Keratinocyte (primary cell): Measurements from ENCODE around the gene MEIS2. TPM values are rescaled to one million over a fixed set of nuclear protein-coding genes. Genes with fewer than 3 reads are reported as not detected.

Experiments used
- DNase-seq: peaks from one replicate; pipeline ENCODE4 v3.0.0-alpha.2; 2011; ENCODE audit warnings: low read depth, missing footprints, low spot score
- FAIRE-seq: peaks from 2 replicates; lab custom pipeline; 2011; peaks lifted over from hg19 to GRCh38; lab: Jason Lieb, UNC
- H2AFZ ChIP-seq: 2 replicates; pipeline ENCODE4 v1.6.0; 2012; ENCODE audit warnings: low read length, control low read depth, inconsistent platforms; ENCODE audit not compliant: control insufficient read depth
- H3K27ac ChIP-seq: 2 replicates; pipeline ENCODE4 v1.5.1; 2011; ENCODE audit warnings: low read length; ENCODE audit not compliant: control insufficient read depth, insufficient read depth
- H3K27me3 ChIP-seq: 3 replicates; pipeline ENCODE4 v1.6.0; 2011; ENCODE audit warnings: low read length; ENCODE audit not compliant: control insufficient read depth, insufficient read depth; ENCODE audit errors: extremely low read depth
- H3K36me3 ChIP-seq, 2 experiments: 2 replicates in 1 of 2; 3 replicates in 1 of 2; pipeline ENCODE4 v1.5.1; 2011; ENCODE audit warnings: low read length in 2 of 2, mild to moderate bottlenecking in 1 of 2; ENCODE audit not compliant: control insufficient read depth in 2 of 2, insufficient read depth in 2 of 2; ENCODE audit errors: extremely low read depth in 1 of 2
- H3K4me1 ChIP-seq: 3 replicates; pipeline ENCODE4 v1.5.1; 2011; ENCODE audit warnings: low read length; ENCODE audit not compliant: control insufficient read depth, insufficient read depth; ENCODE audit errors: extremely low read depth
- H3K4me2 ChIP-seq: 3 replicates; pipeline ENCODE4 v1.6.0; 2011; ENCODE audit warnings: low read depth, low read length; ENCODE audit not compliant: control insufficient read depth, insufficient read depth; ENCODE audit errors: extremely low read depth
- H3K4me3 ChIP-seq, 3 experiments: fragments of 200-600 bp in 1 of 3; sonication (generic) in 1 of 3; 2 replicates in 2 of 3; 3 replicates in 1 of 3; pipeline ENCODE4 v1.5.1; 2011 to 2016; ENCODE audit warnings: low read length in 3 of 3, mild to moderate bottlenecking in 3 of 3, control low read depth in 2 of 3, inconsistent platforms in 1 of 3, low read depth in 1 of 3, mixed read lengths in 1 of 3, mixed run types in 1 of 3, moderate library complexity in 1 of 3; ENCODE audit not compliant: control insufficient read depth in 2 of 3, insufficient read depth in 2 of 3; ENCODE audit errors: extremely low read depth in 1 of 3
- H3K79me2 ChIP-seq: 2 replicates; pipeline ENCODE4 v1.6.0; 2012; ENCODE audit warnings: low read length; ENCODE audit not compliant: control insufficient read depth, insufficient read depth
- H3K9ac ChIP-seq: 3 replicates; pipeline ENCODE4 v1.6.0; 2011; ENCODE audit warnings: low read length; ENCODE audit not compliant: control insufficient read depth, insufficient read depth; ENCODE audit errors: extremely low read depth
- H3K9me1 ChIP-seq: 3 replicates; pipeline ENCODE4 v1.6.0; 2011; ENCODE audit warnings: low read length; ENCODE audit not compliant: control insufficient read depth, insufficient read depth; ENCODE audit errors: extremely low read depth
- H3K9me3 ChIP-seq: 2 replicates; pipeline ENCODE4 v1.5.1; 2012; ENCODE audit warnings: low read depth, low read length; ENCODE audit not compliant: control insufficient read depth
- H4K20me1 ChIP-seq: 3 replicates; pipeline ENCODE4 v1.6.0; 2011; ENCODE audit warnings: low read length; ENCODE audit not compliant: control insufficient read depth, insufficient read depth; ENCODE audit errors: extremely low read depth
- EZH2 ChIP-seq: IDR thresholded peaks from one replicate; pipeline ENCODE4 v1.6.1; 2012; ENCODE audit warnings: inconsistent platforms, mild to moderate bottlenecking, low read length, moderate library complexity
- dilution Hi-C: fragments of 300-500 bp; cut with MboI; formaldehyde crosslinking; loops from one replicate; pipeline ENCODE4 v1.7.0; 2020; ENCODE audit warnings: low sequenced_read_pairs; ENCODE audit not compliant: extremely low pct_ligation_motif_present
- polyA plus RNA-seq, 5 experiments: library from polyadenylated mRNA; depleted of rRNA in 3 of 5; stranded (reverse) in 3 of 5; stranded (forward) in 1 of 5; unstranded in 1 of 5; fragments of >200 nt; gene quantifications; 1 replicate in 1 of 5; 2 replicates in 3 of 5; 3 replicates in 1 of 5; pipeline versions ENCODE4 v1.2.1 to v1.2.3, GENCODE V29; 2011 to 2012; ENCODE audit warnings: missing spikeins in 2 of 5, low read depth in 1 of 5, low replicate concordance in 1 of 5
- TF ChIP-seq, protein P1 (sequence below), 3 experiments: IDR thresholded peaks in 1 of 3; conservative IDR thresholded peaks in 1 of 3; optimal IDR thresholded peaks in 1 of 3; 2 replicates in 2 of 3; 3 replicates in 1 of 3; pipeline versions ENCODE3 to v1.5.1; 2011; ENCODE audit warnings: low read length in 3 of 3, mild to moderate bottlenecking in 3 of 3, moderate library complexity in 2 of 3, control low read depth in 1 of 3, inconsistent platforms in 1 of 3; ENCODE audit not compliant: insufficient read depth in 2 of 3; ENCODE audit errors: extremely low read depth in 1 of 3

MEIS2 gene
- polyA plus RNA-seq, 1 donor (not counting 4 experiments of a cell fraction or from before 2014, with no cell fraction given), result 11.4 TPM

DNA sequence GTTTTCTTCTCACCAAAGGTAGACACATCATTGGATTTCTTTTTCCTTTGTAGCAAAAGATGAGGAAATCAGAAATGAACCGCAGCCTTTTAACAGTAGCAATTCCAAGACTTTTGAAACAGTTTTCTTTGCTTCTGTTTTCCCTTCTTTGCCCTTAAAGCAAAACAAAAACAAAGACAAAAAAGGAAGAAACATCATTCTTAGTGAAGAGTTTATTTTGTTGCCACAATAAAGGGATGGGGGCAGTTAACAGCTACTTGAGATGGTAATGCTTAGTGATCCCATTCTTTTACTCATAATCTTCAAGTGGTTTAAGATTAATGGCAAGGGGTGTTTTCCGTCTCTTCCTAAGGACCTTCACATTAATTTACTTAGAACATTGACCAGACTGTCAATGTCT is 218.8 kb downstream of the MEIS2 start:
- Histone ChIP-seq H3K27me3 (peaks cover 63% of the 10 kb centered on the region), H3K79me2 (no peaks in the 10 kb centered on the region), H3K36me3 (no peaks in the 10 kb centered on the region), H3K9me1 (no peaks in the 10 kb centered on the region), H4K20me1 (no peaks in the 10 kb centered on the region), H2AFZ (no peak overlapping the region), H3K27ac (no peak overlapping the region), H3K4me2 (no peak overlapping the region), H3K9ac (no peak overlapping the region), H3K4me1 (peaks cover 6% of the 10 kb centered on the region), H3K4me3 (no peak overlapping the region), H3K9me3 (no peaks in the 10 kb centered on the region)
- dilution Hi-C loops, result no loop called here
- no peak for DNase-seq
- FAIRE-seq, result no peak
- TF ChIP-seq, protein P1, sequence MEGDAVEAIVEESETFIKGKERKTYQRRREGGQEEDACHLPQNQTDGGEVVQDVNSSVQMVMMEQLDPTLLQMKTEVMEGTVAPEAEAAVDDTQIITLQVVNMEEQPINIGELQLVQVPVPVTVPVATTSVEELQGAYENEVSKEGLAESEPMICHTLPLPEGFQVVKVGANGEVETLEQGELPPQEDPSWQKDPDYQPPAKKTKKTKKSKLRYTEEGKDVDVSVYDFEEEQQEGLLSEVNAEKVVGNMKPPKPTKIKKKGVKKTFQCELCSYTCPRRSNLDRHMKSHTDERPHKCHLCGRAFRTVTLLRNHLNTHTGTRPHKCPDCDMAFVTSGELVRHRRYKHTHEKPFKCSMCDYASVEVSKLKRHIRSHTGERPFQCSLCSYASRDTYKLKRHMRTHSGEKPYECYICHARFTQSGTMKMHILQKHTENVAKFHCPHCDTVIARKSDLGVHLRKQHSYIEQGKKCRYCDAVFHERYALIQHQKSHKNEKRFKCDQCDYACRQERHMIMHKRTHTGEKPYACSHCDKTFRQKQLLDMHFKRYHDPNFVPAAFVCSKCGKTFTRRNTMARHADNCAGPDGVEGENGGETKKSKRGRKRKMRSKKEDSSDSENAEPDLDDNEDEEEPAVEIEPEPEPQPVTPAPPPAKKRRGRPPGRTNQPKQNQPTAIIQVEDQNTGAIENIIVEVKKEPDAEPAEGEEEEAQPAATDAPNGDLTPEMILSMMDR (optimal IDR thresholded peaks at IDR 0.05 in 1 of 3, IDR thresholded peaks at IDR 0.05 in 1 of 3, conservative IDR thresholded peaks at IDR 0.05 in 1 of 3; ENCODE audit: extremely low read depth in 1 of 3, insufficient read depth in 2 of 3, low read length in 3 of 3), result no peak
- TF ChIP-seq EZH2, result no peak

DNA sequence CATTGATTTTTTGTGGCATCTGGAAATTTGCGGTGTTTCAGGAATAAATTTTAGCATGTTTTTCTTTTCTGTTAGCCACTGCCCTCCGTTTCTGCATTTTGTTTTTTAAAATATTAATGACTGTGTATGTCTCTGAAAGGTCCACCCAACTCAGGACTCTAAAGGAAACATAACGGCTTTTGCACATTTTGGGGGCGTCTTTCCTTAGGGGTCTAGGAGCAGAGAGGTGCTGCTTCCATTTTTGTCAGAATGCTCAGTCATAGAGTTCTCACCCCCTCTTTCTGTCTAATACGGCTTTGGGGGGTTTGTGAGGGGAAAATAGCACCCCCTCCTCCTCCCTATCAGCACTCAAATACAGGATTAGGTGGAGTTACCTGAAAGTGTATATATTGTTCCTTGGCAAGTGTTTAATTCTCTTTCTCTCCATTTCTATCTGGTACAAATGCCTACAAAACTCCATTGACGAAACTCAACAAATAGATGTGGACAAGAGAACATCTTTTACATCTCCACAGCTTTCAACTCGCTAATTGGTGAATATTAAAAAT is 219.4 kb downstream of the MEIS2 start:
- Histone ChIP-seq H3K36me3 (no peaks in the 10 kb centered on the region), H3K4me2 (no peak overlapping the region), H3K4me1 (peaks cover 6% of the 10 kb centered on the region), H3K79me2 (no peaks in the 10 kb centered on the region), H3K4me3 (no peak overlapping the region), H3K27me3 (peaks cover 59% of the 10 kb centered on the region), H4K20me1 (no peaks in the 10 kb centered on the region), H2AFZ (no peak overlapping the region), H3K27ac (no peak overlapping the region), H3K9ac (no peak overlapping the region), H3K9me1 (no peaks in the 10 kb centered on the region), H3K9me3 (no peaks in the 10 kb centered on the region)
- FAIRE-seq (no peak), DNase-seq (no peak)
- no peak for TF ChIP-seq EZH2
- TF ChIP-seq, protein P1 (optimal IDR thresholded peaks at IDR 0.05 in 1 of 3, IDR thresholded peaks at IDR 0.05 in 1 of 3, conservative IDR thresholded peaks at IDR 0.05 in 1 of 3; ENCODE audit: extremely low read depth in 1 of 3, insufficient read depth in 2 of 3, low read length in 3 of 3), result no peak
- dilution Hi-C loops, result no loop called here
